ENCODE results near the gene ACACA. TPM values are rescaled to one million over a fixed set of nuclear protein-coding genes. Genes with fewer than 3 reads are reported as not detected.

ACACA gene
- total RNA-seq, 4 donors from 2014 or later: 40.5 to 64.1 (median 51.8) TPM

GRCh38 chr17:37170881-37171425, 235.7 kb downstream of the ACACA start:
- TF ChIP-seq POLR2A (IDR thresholded peaks at IDR 0.05) (no peak), CTCF (IDR thresholded peaks at IDR 0.05) (no peak), POLR2AphosphoS5 (IDR thresholded peaks at IDR 0.05) (no peak), EP300 (IDR thresholded peaks at IDR 0.05) (no peak)
- no peak for ATAC-seq
- H3K4me1 ChIP-seq: no peaks in the 10 kb centered on the region
- no peaks in the 10 kb centered on the region for H3K9me3 ChIP-seq
- H3K27me3 ChIP-seq: no peaks in the 10 kb centered on the region
- peaks cover 0 to 19% of the 10 kb centered on the region in 2 donors for H3K36me3 ChIP-seq
- H3K4me3 ChIP-seq: no peak overlapping the region
- H3K27ac ChIP-seq: no peak overlapping the region
- WGBS, 2 donors (ENCODE audit: low coverage in 1 of 2): 43 to 80% methylated on average over 2 of the region's 2 CpGs

- no peak for TF ChIP-seq POLR2A (IDR thresholded peaks at IDR 0.05)
- TF ChIP-seq EP300 (IDR thresholded peaks at IDR 0.05): no peak
- TF ChIP-seq POLR2AphosphoS5 (IDR thresholded peaks at IDR 0.05): no peak
- no peak for TF ChIP-seq CTCF (IDR thresholded peaks at IDR 0.05)
- no peak for ATAC-seq
- no peak overlapping the region for H3K27ac ChIP-seq
Observed at GRCh38 chr17:37168731-37169353, 237.8 kb downstream of the ACACA start.

GRCh38 chr17:37167756-37168155, 238.9 kb downstream of the ACACA start:
- H3K36me3 ChIP-seq: peaks cover 0 to 2% of the 10 kb centered on the region in 2 donors
- no peaks in the 10 kb centered on the region for H3K9me3 ChIP-seq
- no peaks in the 10 kb centered on the region for H3K27me3 ChIP-seq
- H3K27ac ChIP-seq: no peak overlapping the region
- no peaks in the 10 kb centered on the region for H3K4me1 ChIP-seq
- no peak for ATAC-seq
- H3K4me3 ChIP-seq: no peak overlapping the region
- 80 to 100% methylated on average over 1 of the region's 1 CpG for WGBS, 2 donors (ENCODE audit: low coverage in 1 of 2)
- TF ChIP-seq POLR2A (IDR thresholded peaks at IDR 0.05) (no peak), EP300 (IDR thresholded peaks at IDR 0.05) (no peak), CTCF (IDR thresholded peaks at IDR 0.05) (no peak), POLR2AphosphoS5 (IDR thresholded peaks at IDR 0.05) (no peak)

More at GRCh38 chr17:37168731-37169353, 237.8 kb downstream of the ACACA start:
- no peaks in the 10 kb centered on the region for H3K36me3 ChIP-seq
- WGBS, 2 donors (ENCODE audit: low coverage in 1 of 2): 47 to 59% methylated on average over 3 of the region's 3 CpGs
- no peak overlapping the region for H3K4me3 ChIP-seq
- no peaks in the 10 kb centered on the region for H3K27me3 ChIP-seq
- H3K9me3 ChIP-seq: no peaks in the 10 kb centered on the region
- no peaks in the 10 kb centered on the region for H3K4me1 ChIP-seq

- Histone ChIP-seq H3K27ac (no peak overlapping the region), H3K4me3 (no peak overlapping the region), H3K36me3 (peaks cover 0 to 39% of the 10 kb centered on the region in 2 donors), H3K4me1 (no peaks in the 10 kb centered on the region), H3K9me3 (no peaks in the 10 kb centered on the region), H3K27me3 (no peaks in the 10 kb centered on the region)
- 100% methylated on average over 1 of the region's 2 CpGs for WGBS, 2 donors (ENCODE audit: low coverage in 1 of 2)
- TF ChIP-seq POLR2AphosphoS5 (IDR thresholded peaks at IDR 0.05) (no peak), CTCF (IDR thresholded peaks at IDR 0.05) (no peak), POLR2A (IDR thresholded peaks at IDR 0.05) (no peak), EP300 (IDR thresholded peaks at IDR 0.05) (no peak)
- ATAC-seq: no peak
Observed at GRCh38 chr17:37164057-37164456, 242.6 kb downstream of the ACACA start.

GRCh38 chr17:37162800-37163199, 243.8 kb downstream of the ACACA start:
- Histone ChIP-seq H3K4me1 (no peaks in the 10 kb centered on the region), H3K9me3 (no peaks in the 10 kb centered on the region), H3K27ac (no peak overlapping the region), H3K27me3 (no peaks in the 10 kb centered on the region), H3K36me3 (peaks cover 0 to 49% of the 10 kb centered on the region in 2 donors), H3K4me3 (no peak overlapping the region)
- TF ChIP-seq CTCF (IDR thresholded peaks at IDR 0.05) (no peak), EP300 (IDR thresholded peaks at IDR 0.05) (no peak), POLR2AphosphoS5 (IDR thresholded peaks at IDR 0.05) (no peak), POLR2A (IDR thresholded peaks at IDR 0.05) (no peak)
- ATAC-seq: no peak
- 92 to 100% methylated on average over 2 to 3 of the region's 6 CpGs for WGBS, 2 donors (ENCODE audit: low coverage in 1 of 2)
